ENCODE data around the gene EFNB3. TPM values are rescaled to one million over a fixed set of nuclear protein-coding genes. Genes with fewer than 3 reads are reported as not detected.

The EFNB3 gene
- total and polyA plus RNA-seq, 10 of the 15 experiments (the other 5 are each of a cell fraction or from before 2014, with no cell fraction given), result 0.01 to 0.13 (median 0.04) TPM; not detected in 5

DNA sequence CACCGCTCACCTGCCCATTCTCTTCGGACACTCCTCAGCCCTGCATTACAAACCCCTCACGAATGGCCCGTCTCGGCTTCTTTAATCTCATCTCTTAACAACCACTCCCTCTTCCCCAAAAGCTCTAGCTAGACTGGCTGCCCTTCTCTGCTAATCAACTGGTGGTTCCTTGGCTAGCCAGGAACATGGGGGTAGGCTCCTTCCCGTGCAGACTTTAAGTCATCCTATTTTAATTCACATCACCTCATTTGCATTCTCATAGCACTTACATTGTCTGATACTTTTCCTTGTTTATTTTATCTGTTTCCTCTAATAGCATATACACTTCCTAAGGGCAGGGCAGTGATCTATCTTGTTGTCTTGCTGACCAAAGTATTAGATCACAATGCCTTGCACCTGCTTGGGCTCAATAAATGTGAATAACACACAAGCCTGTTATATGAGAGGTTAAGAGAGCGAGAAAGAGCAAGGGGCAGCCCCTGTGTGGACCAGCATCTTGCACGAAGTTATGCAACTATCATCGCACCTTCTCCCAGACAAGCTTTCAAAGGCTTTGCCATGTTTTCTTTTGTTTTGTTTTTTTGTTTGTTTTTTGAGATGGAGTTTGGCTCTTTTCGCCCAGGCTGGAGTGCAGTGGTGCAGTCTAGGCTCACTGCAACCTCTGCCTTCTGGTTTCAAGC lies 27.5 kb upstream of the EFNB3 start (continued):
- no peak for TF ChIP-seq CEBPZ (IDR thresholded peaks at IDR 0.05; ENCODE audit: low read depth, low read length)

GRCh38 chr17:7684851-7685532 lies 20.0 kb upstream of the EFNB3 start:
- no peak for DNase-seq (ENCODE audit: low read depth, low spot score)
- H3K4me1 ChIP-seq (ENCODE audit: control insufficient read depth, insufficient read depth, low read length), result peaks cover 12% of the 10 kb centered on the region
- no peak overlapping the region for H2AFZ ChIP-seq (ENCODE audit: control insufficient read depth, low read depth, low read length)
- no peaks in the 10 kb centered on the region for H3K9me3 ChIP-seq (replicated peaks; ENCODE audit: control insufficient read depth, insufficient read depth, low read length)
- SMC1A ChIA-PET (ENCODE audit: uncharacterized antibody, unreplicated experiment), result interaction anchor here (0.7 to 5.1 kb wide), 4 partner anchors 53 to 616 kb away, joined by 3 to 42 read pairs (median 6); partner anchors contain the start of gene MPDU1
- no TSS peak for BruUV-seq (replicated peaks)
- intact Hi-C loops (cut with micrococcal nuclease; ENCODE audit: unreplicated experiment) (loop anchor here (5.0 to 10.0 kb wide), 5 partner anchors 73 to 380 kb away; partner anchors contain the start of genes CYB5D1, EIF5A, FXR2 and NAA38), in situ Hi-C loops (cut with MboI) (no loop called here)
- peak overlapping the region; percentile 92 for H3K4me3 ChIP-seq
- no peak for ATAC-seq
- peaks cover 62% of the 10 kb centered on the region for H3K79me2 ChIP-seq (ENCODE audit: control insufficient read depth, insufficient read depth, low read length)
- FAIRE-seq, result no peak
- RAD21 ChIA-PET (ENCODE audit: unreplicated experiment), result interaction anchor here (3.8 to 4.0 kb wide), 2 partner anchors 100 to 124 kb away, joined by 28 to 43 read pairs; partner anchors contain the start of genes MPDU1 and SENP3
- H3K9ac ChIP-seq (ENCODE audit: control insufficient read depth, insufficient read depth, low read length), result peak overlapping the region; percentile 100
- TF ChIP-seq, protein P1, sequence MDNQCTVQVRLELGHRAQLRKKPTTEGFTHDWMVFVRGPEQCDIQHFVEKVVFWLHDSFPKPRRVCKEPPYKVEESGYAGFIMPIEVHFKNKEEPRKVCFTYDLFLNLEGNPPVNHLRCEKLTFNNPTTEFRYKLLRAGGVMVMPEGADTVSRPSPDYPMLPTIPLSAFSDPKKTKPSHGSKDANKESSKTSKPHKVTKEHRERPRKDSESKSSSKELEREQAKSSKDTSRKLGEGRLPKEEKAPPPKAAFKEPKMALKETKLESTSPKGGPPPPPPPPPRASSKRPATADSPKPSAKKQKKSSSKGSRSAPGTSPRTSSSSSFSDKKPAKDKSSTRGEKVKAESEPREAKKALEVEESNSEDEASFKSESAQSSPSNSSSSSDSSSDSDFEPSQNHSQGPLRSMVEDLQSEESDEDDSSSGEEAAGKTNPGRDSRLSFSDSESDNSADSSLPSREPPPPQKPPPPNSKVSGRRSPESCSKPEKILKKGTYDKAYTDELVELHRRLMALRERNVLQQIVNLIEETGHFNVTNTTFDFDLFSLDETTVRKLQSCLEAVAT (IDR thresholded peaks at IDR 0.05), result peak; percentile 87
- TF ChIP-seq EP300 (IDR thresholded peaks at IDR 0.05; ENCODE audit: borderline replicate concordance in 1 of 2, control insufficient read depth in 1 of 2, low read depth in 2 of 2, low read length in 2 of 2) (no peak), MTA3 (IDR thresholded peaks at IDR 0.05; ENCODE audit: borderline replicate concordance, low read length) (no peak)
- CTCF ChIA-PET, result interaction anchor here (1.2 to 6.4 kb wide), 6 partner anchors 12 to 133 kb away, joined by 3 to 128 read pairs (median 9); partner anchors contain the start of genes FXR2, MPDU1 and SHBG
- peak overlapping the region; percentile 100 for H3K27ac ChIP-seq (ENCODE audit: control insufficient read depth, insufficient read depth)
- no peaks in the 10 kb centered on the region for H3K27me3 ChIP-seq (replicated peaks in 1 of 2; ENCODE audit: control insufficient read depth in 2 of 2, insufficient read depth in 2 of 2, low read length in 1 of 2)
- H3K36me3 ChIP-seq (ENCODE audit: control insufficient read depth in 2 of 2, insufficient read depth in 2 of 2, low read length in 1 of 2), result peaks cover 0 to 3% of the 10 kb centered on the region in 2 experiments; a peak in 1 of 4 replicates
- peak overlapping the region; percentile 30 for H3K4me2 ChIP-seq (ENCODE audit: control insufficient read depth, insufficient read depth)
- POLR2A ChIA-PET, result interaction anchor here (0.6 to 4.3 kb wide), 10 partner anchors 12 to 562 kb away, joined by 3 to 35 read pairs (median 6); partner anchors contain the start of genes FXR2, MPDU1, SAT2 and TMEM256
- WGBS (ENCODE audit: insufficient coverage, insufficient replicate concordance, low lambda C conversion rate, missing lambda C conversion rate), result 16% methylated on average over 15 of the region's 15 CpGs
- H4K20me1 ChIP-seq (ENCODE audit: control insufficient read depth, insufficient read depth), result no peaks in the 10 kb centered on the region; the same call in 1 of the 2 replicates
